Effector memory CD8-positive, alpha-beta T cell (primary cell): ENCODE measurements around the gene ASIC4.
A peak's percentile ranks its signal among the peaks of the same experiment; 100 is the strongest.

ENCODE experiments used
- ATAC-seq: fragments of 150-1000 bp; cut with Tn5 transposase; replicated peaks from 2 replicates; pipeline ENCODE4 v1.10.0; 2021; ENCODE audit warnings: mild to moderate bottlenecking, moderate library complexity
- DNase-seq, 3 experiments: peaks; one replicate each; pipeline ENCODE4 v3.0.0; 2021
- H3K27ac Mint-ChIP-seq, 2 donors: one replicate each; pipeline ENCODE4 v1.8.0; 2022; ENCODE audit warnings: mild to moderate bottlenecking in 2 of 2, mixed read lengths in 2 of 2, moderate library complexity in 2 of 2
- H3K27me3 Mint-ChIP-seq, 2 donors: one replicate each; pipeline ENCODE4 v1.8.0; 2022; ENCODE audit warnings: mixed read lengths in 2 of 2
- H3K36me3 Mint-ChIP-seq: one replicate; pipeline ENCODE4 v1.8.0; 2022; ENCODE audit warnings: mild to moderate bottlenecking, moderate library complexity, mixed read lengths; ENCODE audit not compliant: insufficient read depth
- H3K4me1 Mint-ChIP-seq, 2 donors: one replicate each; pipeline ENCODE4 v1.8.0; 2022; ENCODE audit warnings: low read depth in 2 of 2, mixed read lengths in 2 of 2
- H3K4me3 Mint-ChIP-seq, 2 donors: one replicate each; pipeline ENCODE4 v1.8.0; 2022; ENCODE audit warnings: mild to moderate bottlenecking in 2 of 2, mixed read lengths in 2 of 2, moderate library complexity in 2 of 2
- H3K9me3 Mint-ChIP-seq, 2 donors: one replicate each; pipeline ENCODE4 v1.8.0; 2022; ENCODE audit warnings: mixed read lengths in 2 of 2

ASIC4 gene

GRCh38 chr2:219565130-219566080, 51.1 kb downstream of the ASIC4 start:
- ATAC-seq (no peak), DNase-seq (no peak)
- H3K4me3 Mint-ChIP-seq = no peak overlapping the region
- H3K4me1 Mint-ChIP-seq = no peaks in the 10 kb centered on the region
- no peaks in the 10 kb centered on the region for H3K9me3 Mint-ChIP-seq
- H3K36me3 Mint-ChIP-seq = no peaks in the 10 kb centered on the region
- H3K27me3 Mint-ChIP-seq = peaks cover 43 to 98% of the 10 kb centered on the region in 2 donors
- no peak overlapping the region for H3K27ac Mint-ChIP-seq

- DNase-seq (no peak), ATAC-seq (no peak)
- peaks cover 40 to 89% of the 10 kb centered on the region in 2 donors for H3K27me3 Mint-ChIP-seq
- H3K27ac Mint-ChIP-seq = no peak overlapping the region
- H3K36me3 Mint-ChIP-seq = no peaks in the 10 kb centered on the region
- no peak overlapping the region for H3K4me3 Mint-ChIP-seq
- no peaks in the 10 kb centered on the region for H3K4me1 Mint-ChIP-seq
- no peaks in the 10 kb centered on the region for H3K9me3 Mint-ChIP-seq
Observed at GRCh38 chr2:219566640-219567039, 52.4 kb downstream of the ASIC4 start.

GRCh38 chr2:219567131-219567530, 52.8 kb downstream of the ASIC4 start:
- no peaks in the 10 kb centered on the region for H3K9me3 Mint-ChIP-seq
- no peaks in the 10 kb centered on the region for H3K4me1 Mint-ChIP-seq
- DNase-seq (no peak), ATAC-seq (no peak)
- no peak overlapping the region for H3K4me3 Mint-ChIP-seq
- H3K36me3 Mint-ChIP-seq = no peaks in the 10 kb centered on the region
- H3K27ac Mint-ChIP-seq = no peak overlapping the region
- H3K27me3 Mint-ChIP-seq = peaks cover 45 to 89% of the 10 kb centered on the region in 2 donors

GRCh38 chr2:219567791-219568361, 53.6 kb downstream of the ASIC4 start:
- Mint-ChIP-seq H3K4me1 (no peaks in the 10 kb centered on the region), H3K36me3 (no peaks in the 10 kb centered on the region), H3K27me3 (peaks cover 41 to 89% of the 10 kb centered on the region in 2 donors), H3K27ac (no peak overlapping the region), H3K9me3 (no peaks in the 10 kb centered on the region), H3K4me3 (no peak overlapping the region)
- DNase-seq (no peak), ATAC-seq (no peak)

GRCh38 chr2:219569041-219569440, 54.8 kb downstream of the ASIC4 start:
- H3K36me3 Mint-ChIP-seq = no peaks in the 10 kb centered on the region
- H3K4me1 Mint-ChIP-seq = no peaks in the 10 kb centered on the region
- no peak overlapping the region for H3K4me3 Mint-ChIP-seq
- DNase-seq = no peak
- no peak for ATAC-seq
- H3K9me3 Mint-ChIP-seq = no peaks in the 10 kb centered on the region
- no peak overlapping the region for H3K27ac Mint-ChIP-seq
- H3K27me3 Mint-ChIP-seq = peaks cover 48 to 89% of the 10 kb centered on the region in 2 donors

GRCh38 chr2:219569635-219570034, 55.4 kb downstream of the ASIC4 start:
- DNase-seq = no peak
- Mint-ChIP-seq H3K4me1 (no peaks in the 10 kb centered on the region), H3K27me3 (peaks cover 43 to 87% of the 10 kb centered on the region in 2 donors), H3K27ac (no peak overlapping the region), H3K9me3 (no peaks in the 10 kb centered on the region), H3K36me3 (no peaks in the 10 kb centered on the region), H3K4me3 (peak overlapping the region; percentile 8 to 53)
- ATAC-seq = no peak

GRCh38 chr2:219570194-219570923, 56.1 kb downstream of the ASIC4 start:
- Mint-ChIP-seq H3K36me3 (no peaks in the 10 kb centered on the region), H3K27ac (no peak overlapping the region), H3K4me1 (no peaks in the 10 kb centered on the region), H3K4me3 (peak overlapping the region; percentile 8 to 53), H3K9me3 (no peaks in the 10 kb centered on the region), H3K27me3 (peaks cover 49 to 87% of the 10 kb centered on the region in 2 donors)
- DNase-seq (no peak), ATAC-seq (peak; percentile 31)

- peaks cover 53 to 87% of the 10 kb centered on the region in 2 donors for H3K27me3 Mint-ChIP-seq
- H3K27ac Mint-ChIP-seq = no peak overlapping the region
- H3K4me1 Mint-ChIP-seq = no peaks in the 10 kb centered on the region
- DNase-seq (no peak), ATAC-seq (peak; percentile 37)
- H3K9me3 Mint-ChIP-seq = no peaks in the 10 kb centered on the region
- peak overlapping the region in 1 of 2 donors; percentile 53 for H3K4me3 Mint-ChIP-seq
- H3K36me3 Mint-ChIP-seq = no peaks in the 10 kb centered on the region
Observed at GRCh38 chr2:219570924-219571310, 56.6 kb downstream of the ASIC4 start.

GRCh38 chr2:219571311-219572236, 57.3 kb downstream of the ASIC4 start, which contains the start of gene OBSL1:
TSS of gene OBSL1 (minus strand) at chr2:219571539. CDS start at chr2:219571232, 307 bp downstream.
- Mint-ChIP-seq H3K27me3 (peaks cover 56 to 87% of the 10 kb centered on the region in 2 donors), H3K4me1 (no peaks in the 10 kb centered on the region), H3K36me3 (no peaks in the 10 kb centered on the region), H3K4me3 (peak within 1 kb of the TSS; percentile 0 to 53), H3K9me3 (no peaks in the 10 kb centered on the region), H3K27ac (no peak within 1 kb of the TSS)
- DNase-seq (no peak), ATAC-seq (peak; percentile 40)

GRCh38 chr2:219572237-219573001, 58.1 kb downstream of the ASIC4 start, which contains the start of gene INHA:
TSS of gene INHA (plus strand) at chr2:219572310. CDS start at chr2:219572375, 65 bp downstream.
- H3K4me3 Mint-ChIP-seq = peak within 1 kb of the TSS; percentile 0 to 37

GRCh38 chr2:219573166-219573565, 58.9 kb downstream of the ASIC4 start:
- Mint-ChIP-seq H3K36me3 (no peaks in the 10 kb centered on the region), H3K4me3 (no peak overlapping the region), H3K27ac (peak overlapping the region in 1 of 2 donors; percentile 29), H3K4me1 (no peaks in the 10 kb centered on the region), H3K27me3 (peaks cover 61 to 84% of the 10 kb centered on the region in 2 donors), H3K9me3 (no peaks in the 10 kb centered on the region)
- no peak for ATAC-seq
- DNase-seq = no peak

More at GRCh38 chr2:219572237-219573001, 58.1 kb downstream of the ASIC4 start, which contains the start of gene INHA:
- ATAC-seq = no peak
- peaks cover 61 to 87% of the 10 kb centered on the region in 2 donors for H3K27me3 Mint-ChIP-seq
- peak within 1 kb of the TSS in 1 of 2 donors; percentile 29 for H3K27ac Mint-ChIP-seq
- H3K36me3 Mint-ChIP-seq = no peaks in the 10 kb centered on the region
- no peaks in the 10 kb centered on the region for H3K9me3 Mint-ChIP-seq
- DNase-seq = no peak
- H3K4me1 Mint-ChIP-seq = no peaks in the 10 kb centered on the region
